ENCODE data around the gene PIEZO1.

GRCh38 chr16:88760424-88761142 is 24.4 kb downstream of the PIEZO1 start:
- TF ChIP-seq CTCF (IDR thresholded peaks at IDR 0.05), result no peak
- no peak for TF ChIP-seq JUN (IDR thresholded peaks at IDR 0.05)
- no peak for TF ChIP-seq POLR2A (IDR thresholded peaks at IDR 0.05; ENCODE audit: low read length)
- no peak for TF ChIP-seq MAX (IDR thresholded peaks at IDR 0.05)
- TF ChIP-seq PHF8 (IDR thresholded peaks at IDR 0.05; ENCODE audit: borderline replicate concordance, low read depth), result no peak
- no peak for TF ChIP-seq SMC3 (IDR thresholded peaks at IDR 0.05)
- TF ChIP-seq EP300 (IDR thresholded peaks at IDR 0.05), result no peak
